H9 (cell line): ENCODE data around the gene NRG3. TPM values are rescaled to one million over a fixed set of nuclear protein-coding genes. Genes with fewer than 3 reads are reported as not detected.

Source experiments
- DNase-seq: peaks from one replicate; pipeline ENCODE4 v3.0.0-alpha.2; 2017
- H2AFZ ChIP-seq: one replicate; pipeline ENCODE4 v1.6.1; 2013; ENCODE audit warnings: mild to moderate bottlenecking, low read length, control low read depth, moderate library complexity
- H2AK5ac ChIP-seq: 2 replicates; pipeline ENCODE4 v1.6.1; 2013; ENCODE audit warnings: low read length, control low read depth, mixed read lengths; ENCODE audit not compliant: insufficient read length
- H2BK120ac ChIP-seq: one replicate; pipeline ENCODE4 v1.6.1; 2013; ENCODE audit warnings: low read depth, mild to moderate bottlenecking, low read length, control low read depth, inconsistent platforms; ENCODE audit not compliant: poor library complexity, severe bottlenecking
- H2BK12ac ChIP-seq: 2 replicates; pipeline ENCODE4 v1.6.1; 2013; ENCODE audit warnings: low read length, control low read depth, mixed read lengths, low read depth; ENCODE audit not compliant: insufficient read length
- H2BK15ac ChIP-seq: 2 replicates; pipeline ENCODE4 v1.6.1; 2013; ENCODE audit warnings: low read depth, low read length, control low read depth
- H2BK20ac ChIP-seq: one replicate; pipeline ENCODE4 v1.6.1; 2013; ENCODE audit warnings: low read depth, mild to moderate bottlenecking, low read length, control low read depth, inconsistent platforms; ENCODE audit not compliant: poor library complexity, severe bottlenecking
- H2BK5ac ChIP-seq: 2 replicates; pipeline ENCODE4 v1.6.1; 2013; ENCODE audit warnings: low read length, control low read depth, mixed read lengths; ENCODE audit not compliant: insufficient read length
- H3K14ac ChIP-seq: 2 replicates; pipeline ENCODE4 v1.6.1; 2013; ENCODE audit warnings: low read length, control low read depth; ENCODE audit not compliant: insufficient read depth
- H3K18ac ChIP-seq: 2 replicates; pipeline ENCODE4 v1.6.1; 2013; ENCODE audit warnings: low read depth, mild to moderate bottlenecking, mixed read lengths, low read length, control low read depth; ENCODE audit not compliant: insufficient read length
- H3K23ac ChIP-seq: 2 replicates; pipeline ENCODE4 v1.6.1; 2013; ENCODE audit warnings: low read length, control low read depth, mixed read lengths, low read depth; ENCODE audit not compliant: insufficient read length
- H3K23me2 ChIP-seq: 2 replicates; pipeline ENCODE4 v1.6.1; 2013; ENCODE audit warnings: low read depth, mild to moderate bottlenecking, mixed read lengths, low read length, control low read depth; ENCODE audit not compliant: insufficient read length, poor library complexity, severe bottlenecking
- H3K27ac ChIP-seq: 2 replicates; pipeline ENCODE4 v1.5.1; 2013; ENCODE audit warnings: low read length, control low read depth, mixed read lengths, low read depth; ENCODE audit not compliant: insufficient read length
- H3K27me3 ChIP-seq: 2 replicates; pipeline ENCODE4 v1.6.1; 2013; ENCODE audit warnings: low read length, control low read depth, inconsistent platforms; ENCODE audit not compliant: insufficient read depth
- H3K4ac ChIP-seq: 2 replicates; pipeline ENCODE4 v1.6.1; 2013; ENCODE audit warnings: low read depth, mild to moderate bottlenecking, control low read depth, inconsistent platforms, low read length, moderate library complexity
- H3K4me1 ChIP-seq: 2 replicates; pipeline ENCODE4 v1.6.1; 2013; ENCODE audit warnings: low read length, control low read depth, inconsistent platforms; ENCODE audit not compliant: insufficient read depth
- H3K4me2 ChIP-seq: 2 replicates; pipeline ENCODE4 v1.6.1; 2013; ENCODE audit warnings: low read length, control low read depth, mixed read lengths; ENCODE audit not compliant: insufficient read length, insufficient read depth
- H3K56ac ChIP-seq: 2 replicates; pipeline ENCODE4 v1.6.1; 2013; ENCODE audit warnings: low read depth, mild to moderate bottlenecking, mixed read lengths, low read length, control low read depth; ENCODE audit not compliant: insufficient read length
- H3K79me1 ChIP-seq: 2 replicates; pipeline ENCODE4 v1.6.1; 2013; ENCODE audit warnings: low read depth, mild to moderate bottlenecking, moderate library complexity, low read length, control low read depth, inconsistent platforms; ENCODE audit not compliant: insufficient read depth, poor library complexity, severe bottlenecking
- H3K79me2 ChIP-seq: 2 replicates; pipeline ENCODE4 v1.6.1; 2013; ENCODE audit warnings: low read length, control low read depth, inconsistent platforms; ENCODE audit not compliant: insufficient read depth
- H3K9ac ChIP-seq: 2 replicates; pipeline ENCODE4 v1.6.1; 2013; ENCODE audit warnings: low read length, control low read depth, mixed read lengths; ENCODE audit not compliant: insufficient read length; ENCODE audit errors: extremely low read depth
- H3K9me3 ChIP-seq: one replicate; pipeline ENCODE4 v1.6.1; 2013; ENCODE audit warnings: low read depth, low read length, inconsistent platforms; ENCODE audit not compliant: control insufficient read depth
- H3T11ph ChIP-seq: one replicate; pipeline ENCODE4 v1.6.1; 2013; ENCODE audit warnings: mild to moderate bottlenecking, low read length, control low read depth, inconsistent platforms
- H4K20me1 ChIP-seq: one replicate; pipeline ENCODE4 v1.6.1; 2013; ENCODE audit not compliant: control insufficient read depth, insufficient read length, insufficient read depth
- H4K5ac ChIP-seq: 2 replicates; pipeline ENCODE4 v1.6.1; 2013; ENCODE audit warnings: low read depth, mild to moderate bottlenecking, mixed read lengths, low read length, control low read depth; ENCODE audit not compliant: insufficient read length
- H4K8ac ChIP-seq: replicated peaks from 2 replicates; pipeline ENCODE4 v1.6.1; 2013; ENCODE audit warnings: low read length, control low read depth, mixed read lengths, low read depth; ENCODE audit not compliant: insufficient read length
- H4K91ac ChIP-seq: 2 replicates; pipeline ENCODE4 v1.6.1; 2013; ENCODE audit warnings: low read depth, mild to moderate bottlenecking, moderate library complexity, mixed read lengths, low read length, control low read depth; ENCODE audit not compliant: insufficient read length
- H3K27ac Mint-ChIP-seq, 3 experiments: 2 replicates in 2 of 3; 3 replicates in 1 of 3; pipeline ENCODE4 v1.8.0; 2020 to 2021; ENCODE audit warnings: mixed read lengths in 3 of 3, mild to moderate bottlenecking in 1 of 3, moderate library complexity in 1 of 3
- H3K27me3 Mint-ChIP-seq: 2 replicates; pipeline ENCODE4 v1.8.0; 2021; ENCODE audit warnings: low read depth, mild to moderate bottlenecking, moderate library complexity, mixed read lengths
- H3K36me3 Mint-ChIP-seq, 3 experiments: 2 replicates in 2 of 3; 3 replicates in 1 of 3; pipeline ENCODE4 v1.8.0; 2020 to 2021; ENCODE audit warnings: low read depth in 3 of 3, mixed read lengths in 3 of 3; ENCODE audit not compliant: insufficient read depth in 1 of 3
- H3K4me1 Mint-ChIP-seq, 2 experiments: 2 replicates each; pipeline ENCODE4 v1.8.0; 2020; ENCODE audit warnings: mixed read lengths in 2 of 2
- H3K4me3 Mint-ChIP-seq, 2 experiments: 2 replicates in 1 of 2; 3 replicates in 1 of 2; pipeline ENCODE4 v1.8.0; 2020 to 2021; ENCODE audit warnings: mild to moderate bottlenecking in 2 of 2, mixed read lengths in 2 of 2, moderate library complexity in 1 of 2
- H3K9me3 Mint-ChIP-seq, 2 experiments: 2 replicates in 1 of 2; 3 replicates in 1 of 2; pipeline ENCODE4 v1.8.0; 2020; ENCODE audit warnings: mild to moderate bottlenecking in 2 of 2, mixed read lengths in 2 of 2, moderate library complexity in 1 of 2
- WGBS: extraction: QIAGEN DNeasy Blood & Tissue Kit; methylation state at CpG from one replicate; pipeline ENCODE4 v1.1.7; 2013; ENCODE audit warnings: missing lambda C conversion rate, low lambda C conversion rate, mixed read lengths; ENCODE audit not compliant: insufficient read length; ENCODE audit errors: extremely low coverage; 5-methylcytosine and 5-hydroxymethylcytosine counted together
- total RNA-seq: library from RNA; stranded (reverse); gene quantifications from 2 replicates; pipeline ENCODE4 v1.2.1, GENCODE V29; 2021
- TF ChIP-seq, protein P1 (sequence below): fragments of 200-600 bp; sonication (generic); conservative IDR thresholded peaks from 3 replicates; pipeline ENCODE4 v1.8.0; 2021; ENCODE audit warnings: antibody characterized with exemption, mild to moderate bottlenecking

Gene NRG3
- total RNA-seq, 1 experiment from 2014 or later: 1.6 TPM

DNA sequence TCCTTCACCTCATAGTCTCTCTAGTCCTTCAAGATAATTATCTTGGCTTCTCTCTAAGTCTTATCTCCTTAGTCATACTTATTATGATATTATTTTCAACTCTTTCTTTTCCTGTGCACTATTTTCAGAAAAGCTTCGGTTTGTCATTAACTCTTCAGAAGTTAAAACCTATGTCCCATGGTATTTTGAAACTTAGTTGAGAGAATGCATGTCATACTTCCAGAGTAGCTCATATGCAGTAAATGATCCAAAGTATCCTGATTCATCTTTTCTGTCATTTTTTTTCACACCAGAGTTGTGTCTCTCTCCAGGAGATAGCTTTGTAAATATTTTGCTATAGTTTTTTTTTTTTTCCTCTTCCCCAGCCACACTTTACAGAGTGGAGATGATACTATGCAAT lies 1008.6 kb downstream of the NRG3 start:
- no peaks in the 10 kb centered on the region for H3K27me3 ChIP-seq
- H3K14ac ChIP-seq: no peak overlapping the region
- no peaks in the 10 kb centered on the region for H3K36me3 Mint-ChIP-seq
- no peak overlapping the region for H2BK12ac ChIP-seq
- H3K4me3 Mint-ChIP-seq: no peak overlapping the region
- H3K23ac ChIP-seq: no peak overlapping the region
- no peaks in the 10 kb centered on the region for H3K27me3 Mint-ChIP-seq
- H3K4me1 ChIP-seq: no peaks in the 10 kb centered on the region
- WGBS: no CpG with 5 or more reads among the region's 1 CpG
- no peak overlapping the region for H3K27ac ChIP-seq
- H3K27ac Mint-ChIP-seq: no peak overlapping the region
- H4K20me1 ChIP-seq: no peaks in the 10 kb centered on the region
- no peak overlapping the region for H3K18ac ChIP-seq
- H3K56ac ChIP-seq: no peak overlapping the region
- no peak overlapping the region for H2AK5ac ChIP-seq
- H3K4me2 ChIP-seq: no peak overlapping the region
- DNase-seq: no peak
- H2BK5ac ChIP-seq: no peak overlapping the region
- peaks cover 4% of the 10 kb centered on the region in 2 experiments for H3K4me1 Mint-ChIP-seq
- TF ChIP-seq, protein P1, sequence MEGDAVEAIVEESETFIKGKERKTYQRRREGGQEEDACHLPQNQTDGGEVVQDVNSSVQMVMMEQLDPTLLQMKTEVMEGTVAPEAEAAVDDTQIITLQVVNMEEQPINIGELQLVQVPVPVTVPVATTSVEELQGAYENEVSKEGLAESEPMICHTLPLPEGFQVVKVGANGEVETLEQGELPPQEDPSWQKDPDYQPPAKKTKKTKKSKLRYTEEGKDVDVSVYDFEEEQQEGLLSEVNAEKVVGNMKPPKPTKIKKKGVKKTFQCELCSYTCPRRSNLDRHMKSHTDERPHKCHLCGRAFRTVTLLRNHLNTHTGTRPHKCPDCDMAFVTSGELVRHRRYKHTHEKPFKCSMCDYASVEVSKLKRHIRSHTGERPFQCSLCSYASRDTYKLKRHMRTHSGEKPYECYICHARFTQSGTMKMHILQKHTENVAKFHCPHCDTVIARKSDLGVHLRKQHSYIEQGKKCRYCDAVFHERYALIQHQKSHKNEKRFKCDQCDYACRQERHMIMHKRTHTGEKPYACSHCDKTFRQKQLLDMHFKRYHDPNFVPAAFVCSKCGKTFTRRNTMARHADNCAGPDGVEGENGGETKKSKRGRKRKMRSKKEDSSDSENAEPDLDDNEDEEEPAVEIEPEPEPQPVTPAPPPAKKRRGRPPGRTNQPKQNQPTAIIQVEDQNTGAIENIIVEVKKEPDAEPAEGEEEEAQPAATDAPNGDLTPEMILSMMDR: no peak
- no peak overlapping the region for H4K8ac ChIP-seq
- no peaks in the 10 kb centered on the region for H3K9me3 Mint-ChIP-seq
- H3K9ac ChIP-seq: no peak overlapping the region
- H2BK20ac ChIP-seq: no peak overlapping the region
- no peaks in the 10 kb centered on the region for H3K23me2 ChIP-seq
- no peak overlapping the region for H2AFZ ChIP-seq
- no peak overlapping the region for H2BK120ac ChIP-seq
- H3K79me2 ChIP-seq: no peaks in the 10 kb centered on the region
- no peak overlapping the region for H3T11ph ChIP-seq
- H3K4ac ChIP-seq: no peak overlapping the region
- H2BK15ac ChIP-seq: no peak overlapping the region
- H4K91ac ChIP-seq: no peak overlapping the region
- no peaks in the 10 kb centered on the region for H3K79me1 ChIP-seq
- no peaks in the 10 kb centered on the region for H3K9me3 ChIP-seq
- no peak overlapping the region for H4K5ac ChIP-seq
